Measurements from ENCODE around the gene B3GAT1. TPM values are rescaled to one million over a fixed set of nuclear protein-coding genes. Genes with fewer than 3 reads are reported as not detected.

Gene B3GAT1
- total RNA-seq, 1 experiment from 2014 or later = 34.3 TPM

DNA sequence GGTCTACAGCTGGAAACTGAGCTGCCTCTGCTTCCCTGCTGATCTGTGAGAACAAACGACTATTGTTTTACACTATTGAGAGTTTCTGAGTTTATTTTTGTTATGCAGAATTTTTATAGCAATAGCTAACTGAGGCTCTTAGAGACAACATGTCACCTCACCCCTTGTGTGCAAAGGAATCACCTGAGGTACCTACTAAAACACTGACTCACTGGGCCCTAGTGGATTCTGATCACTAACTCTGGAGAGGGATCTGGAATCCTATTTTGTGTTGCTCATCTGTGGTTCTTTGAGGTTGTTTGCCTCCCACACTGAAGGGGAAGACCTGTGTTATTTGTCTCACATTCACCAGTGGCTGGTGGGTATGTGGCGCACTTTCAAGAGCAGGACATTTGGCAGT is 13.4 kb upstream of the B3GAT1 start:
- H3K79me1 ChIP-seq (ENCODE audit: insufficient read depth, low read depth, low read length, poor library complexity, severe bottlenecking) = no peaks in the 10 kb centered on the region
- H3K4ac ChIP-seq (ENCODE audit: low read depth, low read length) = no peak overlapping the region
- Mint-ChIP-seq H3K9me3 (no peaks in the 10 kb centered on the region), H3K27me3 (ENCODE audit: low read depth) (no peaks in the 10 kb centered on the region; the same call in 1 of the 2 replicates), H3K4me1 (peaks cover 15 to 35% of the 10 kb centered on the region in 2 experiments), H3K4me3 (no peak overlapping the region), H3K36me3 (ENCODE audit: insufficient read depth in 1 of 3, low read depth in 3 of 3) (peaks cover 0 to 3% (median 0%) of the 10 kb centered on the region in 3 experiments; a peak in 1 of 7 replicates), H3K27ac (peak overlapping the region in 1 of 3 experiments; percentile 75; a peak in 4 of 7 replicates)
- H3K4me2 ChIP-seq (ENCODE audit: insufficient read depth, insufficient read length, low read length) = no peak overlapping the region
- no peak overlapping the region for H2BK20ac ChIP-seq (ENCODE audit: low read depth, low read length, poor library complexity, severe bottlenecking)
- no peak overlapping the region for H2AFZ ChIP-seq (ENCODE audit: low read length)
- H4K91ac ChIP-seq (ENCODE audit: insufficient read length, low read depth, low read length) = no peak overlapping the region
- H2BK120ac ChIP-seq (ENCODE audit: low read depth, low read length, poor library complexity, severe bottlenecking) = no peak overlapping the region
- H4K5ac ChIP-seq (ENCODE audit: insufficient read length, low read depth, low read length) = no peak overlapping the region
- H2AK5ac ChIP-seq (ENCODE audit: insufficient read length, low read length) = no peak overlapping the region
- H3K27ac ChIP-seq (ENCODE audit: insufficient read length, low read depth, low read length) = no peak overlapping the region
- TF ChIP-seq CTCF (conservative IDR thresholded peaks at IDR 0.05) = no peak
- no peak overlapping the region for H3K23ac ChIP-seq (ENCODE audit: insufficient read length, low read depth, low read length)
- H3K23me2 ChIP-seq (ENCODE audit: insufficient read length, low read depth, low read length, poor library complexity, severe bottlenecking) = no peaks in the 10 kb centered on the region
- H4K20me1 ChIP-seq (ENCODE audit: control insufficient read depth, insufficient read depth, insufficient read length) = no peaks in the 10 kb centered on the region
- no peak overlapping the region for H2BK5ac ChIP-seq (ENCODE audit: insufficient read length, low read length)
- no peak overlapping the region for H2BK15ac ChIP-seq (ENCODE audit: low read depth, low read length)
- no CpG with 5 or more reads among the region's 2 CpGs for WGBS (ENCODE audit: extremely low coverage, insufficient read length, low lambda C conversion rate)
- H3K9ac ChIP-seq (ENCODE audit: extremely low read depth, insufficient read length, low read length) = no peak overlapping the region
- no peak for DNase-seq
- no peaks in the 10 kb centered on the region for H3K9me3 ChIP-seq (ENCODE audit: control insufficient read depth, low read depth, low read length)
- H4K8ac ChIP-seq (replicated peaks; ENCODE audit: insufficient read length, low read depth, low read length) = no peak overlapping the region
- no peaks in the 10 kb centered on the region for H3K27me3 ChIP-seq (ENCODE audit: insufficient read depth, low read length)
- H3K14ac ChIP-seq (ENCODE audit: insufficient read depth, low read length) = no peak overlapping the region
- H3K56ac ChIP-seq (ENCODE audit: insufficient read length, low read depth, low read length) = no peak overlapping the region
- no peak overlapping the region for H2BK12ac ChIP-seq (ENCODE audit: insufficient read length, low read depth, low read length)
- H3T11ph ChIP-seq (ENCODE audit: low read length) = no peak overlapping the region
- no peak overlapping the region for H3K18ac ChIP-seq (ENCODE audit: insufficient read length, low read depth, low read length)
- H3K79me2 ChIP-seq (ENCODE audit: insufficient read depth, low read length) = no peaks in the 10 kb centered on the region
- H3K4me1 ChIP-seq (ENCODE audit: insufficient read depth, low read length) = peaks cover 3% of the 10 kb centered on the region; the same call in 1 of the 2 replicates
